Sigmoid colon (tissue), 7 donors: ENCODE measurements around the gene ACSM4. TPM values are rescaled to one million over a fixed set of nuclear protein-coding genes. Genes with fewer than 3 reads are reported as not detected.
"Not testable (repeated sequence)": the region's sequence is repeated elsewhere in the genome, so short reads cannot be mapped to it uniquely, and the experiment has no call there.

ENCODE experiments used
- DNase-seq: peaks from one replicate; pipeline ENCODE4 v3.0.0-alpha.2; 2019
- H3K27ac ChIP-seq, 4 donors: fragments of 200-600 bp; sonication (generic); one replicate each; pipeline ENCODE4 v1.5.1; 2016 to 2019; ENCODE audit warnings: mild to moderate bottlenecking in 1 of 4
- H3K27me3 ChIP-seq, 3 donors: fragments of 200-600 bp; sonication (generic); one replicate each; pipeline ENCODE4 v1.5.1; 2019; ENCODE audit warnings: mild to moderate bottlenecking in 1 of 3
- H3K36me3 ChIP-seq, 4 donors: fragments of 200-600 bp; sonication (generic); one replicate each; pipeline ENCODE4 v1.5.1; 2016 to 2019
- H3K4me1 ChIP-seq, 4 donors: fragments of 200-600 bp; sonication (generic); one replicate each; pipeline ENCODE4 v1.5.1; 2017 to 2019
- H3K4me3 ChIP-seq, 4 donors: fragments of 200-600 bp; sonication (generic); one replicate each; pipeline ENCODE4 v1.5.1; 2017 to 2019; ENCODE audit warnings: mild to moderate bottlenecking in 2 of 4, moderate library complexity in 1 of 4
- H3K9me3 ChIP-seq, 4 donors: fragments of 200-600 bp in 3 of 4; sonication (generic) in 3 of 4; one replicate each; pipeline versions ENCODE4 v1.5.1 to v1.6.1; 2013 to 2019
- CTCF ChIP-seq, 4 experiments: fragments of 450-650 bp in 3 of 4; fragments of 200-600 bp in 1 of 4; IDR thresholded peaks; one replicate each; pipeline ENCODE4 v1.5.1; 2016 to 2019; ENCODE audit warnings: antibody characterized with exemption in 4 of 4, mild to moderate bottlenecking in 3 of 4, moderate library complexity in 2 of 4
- EP300 ChIP-seq, 4 donors: sonication (generic); formaldehyde crosslinking; IDR thresholded peaks; one replicate each; pipeline ENCODE4 v1.6.1; 2017; ENCODE audit warnings: antibody characterized with exemption in 4 of 4
- POLR2A ChIP-seq, 2 donors: fragments of 450-650 bp; IDR thresholded peaks; one replicate each; pipeline ENCODE4 v1.6.1; 2016; ENCODE audit warnings: antibody characterized with exemption in 2 of 2, mild to moderate bottlenecking in 2 of 2, moderate library complexity in 2 of 2
- POLR2AphosphoS5 ChIP-seq, 4 donors: sonication (generic); formaldehyde crosslinking; IDR thresholded peaks; one replicate each; pipeline ENCODE4 v1.6.1; 2017; ENCODE audit warnings: antibody characterized with exemption in 4 of 4
- WGBS, 2 donors: extraction: QIAGEN DNeasy Blood & Tissue Kit; methylation state at CpG; one replicate each; pipeline ENCODE4 v1.1.7; 2013; 5-methylcytosine and 5-hydroxymethylcytosine counted together
- intact Hi-C: fragments of 100-400 bp; cut with DNase I; formaldehyde crosslinking; loops from one replicate; pipeline ENCODE4 v1.15.1; 2023
- polyA plus RNA-seq, 3 donors: library from polyadenylated mRNA; stranded (reverse); fragments of 200-250 nt; gene quantifications; one replicate each; pipeline ENCODE4 v1.2.3, GENCODE V29; 2013
- total RNA-seq, 4 donors: library from RNA; depleted of rRNA; stranded (reverse); fragments of >200 nt; gene quantifications; one replicate each; pipeline ENCODE4 v1.1.0, GENCODE V29; 2016
- donor health status: healthy with polysubstance abuse.
- donor health status: Bipolar disorder and iron deficiency.
- donor health status: healthy.

Gene ACSM4
- total and polyA plus RNA-seq, 7 donors = not detected

GRCh38 chr12:7269273-7269672 is 34.6 kb upstream of the ACSM4 start:
- intact Hi-C loops = no loop called here
- H3K27me3 ChIP-seq = no peaks in the 10 kb centered on the region
- 67 to 85% methylated on average over 5 of the region's 5 CpGs for WGBS, 2 donors
- DNase-seq = no peak
- no peak overlapping the region for H3K4me3 ChIP-seq
- H3K4me1 ChIP-seq = no peaks in the 10 kb centered on the region
- H3K27ac ChIP-seq = no peak overlapping the region
- H3K36me3 ChIP-seq = no peaks in the 10 kb centered on the region
- H3K9me3 ChIP-seq = no peaks in the 10 kb centered on the region
- no peak for TF ChIP-seq POLR2A (IDR thresholded peaks at IDR 0.05)
- TF ChIP-seq EP300 (IDR thresholded peaks at IDR 0.05) = no peak
- no peak for TF ChIP-seq POLR2AphosphoS5 (IDR thresholded peaks at IDR 0.05)
- TF ChIP-seq CTCF (IDR thresholded peaks at IDR 0.05) = no peak

- 91 to 95% methylated on average over 5 of the region's 5 CpGs for WGBS, 2 donors
- Histone ChIP-seq H3K27ac (no peak overlapping the region), H3K36me3 (no peaks in the 10 kb centered on the region), H3K27me3 (no peaks in the 10 kb centered on the region), H3K4me1 (no peaks in the 10 kb centered on the region), H3K4me3 (no peak overlapping the region), H3K9me3 (no peaks in the 10 kb centered on the region)
- intact Hi-C loops = no loop called here
- no peak for TF ChIP-seq POLR2AphosphoS5 (IDR thresholded peaks at IDR 0.05)
- no peak for TF ChIP-seq CTCF (IDR thresholded peaks at IDR 0.05)
- no peak for TF ChIP-seq POLR2A (IDR thresholded peaks at IDR 0.05)
- no peak for TF ChIP-seq EP300 (IDR thresholded peaks at IDR 0.05)
- DNase-seq = no peak
Measured at GRCh38 chr12:7271893-7272514, 31.9 kb upstream of the ACSM4 start.

GRCh38 chr12:7275482-7275881 is 28.4 kb upstream of the ACSM4 start:
- H3K27me3 ChIP-seq, H3K36me3 ChIP-seq, H3K4me1 ChIP-seq, H3K27ac ChIP-seq, intact Hi-C loops, H3K4me3 ChIP-seq, DNase-seq, H3K9me3 ChIP-seq: not testable (repeated sequence)

GRCh38 chr12:7282844-7283243 is 21.0 kb upstream of the ACSM4 start:
- intact Hi-C loops = no loop called here
- TF ChIP-seq POLR2A (IDR thresholded peaks at IDR 0.05) (no peak), POLR2AphosphoS5 (IDR thresholded peaks at IDR 0.05) (no peak), EP300 (IDR thresholded peaks at IDR 0.05) (no peak), CTCF (IDR thresholded peaks at IDR 0.05) (no peak)
- WGBS, 2 donors = 61 to 66% methylated on average over 2 of the region's 2 CpGs
- no peaks in the 10 kb centered on the region for H3K36me3 ChIP-seq
- no peak overlapping the region for H3K27ac ChIP-seq
- no peaks in the 10 kb centered on the region for H3K27me3 ChIP-seq
- no peaks in the 10 kb centered on the region for H3K4me1 ChIP-seq
- H3K4me3 ChIP-seq = no peak overlapping the region
- H3K9me3 ChIP-seq = peaks cover 0 to 5% (median 0%) of the 10 kb centered on the region in 4 donors
- DNase-seq = no peak

- H3K4me1 ChIP-seq = no peaks in the 10 kb centered on the region
- WGBS, 2 donors = 54 to 72% methylated on average over 2 of the region's 2 CpGs
- no peaks in the 10 kb centered on the region for H3K36me3 ChIP-seq
- intact Hi-C loops = no loop called here
- no peak overlapping the region for H3K27ac ChIP-seq
- no peaks in the 10 kb centered on the region for H3K27me3 ChIP-seq
- peaks cover 0 to 5% (median 0%) of the 10 kb centered on the region in 4 donors for H3K9me3 ChIP-seq
- no peak overlapping the region for H3K4me3 ChIP-seq
- TF ChIP-seq POLR2AphosphoS5 (IDR thresholded peaks at IDR 0.05) (no peak), POLR2A (IDR thresholded peaks at IDR 0.05) (no peak), CTCF (IDR thresholded peaks at IDR 0.05) (no peak), EP300 (IDR thresholded peaks at IDR 0.05) (no peak)
- no peak for DNase-seq
Measured at GRCh38 chr12:7289743-7290142, 14.1 kb upstream of the ACSM4 start.

GRCh38 chr12:7290588-7290987 is 13.3 kb upstream of the ACSM4 start:
- WGBS, 2 donors = 4 to 39% methylated on average over 1 of the region's 1 CpG
- intact Hi-C loops, H3K4me3 ChIP-seq, H3K9me3 ChIP-seq, H3K27ac ChIP-seq, H3K4me1 ChIP-seq, H3K27me3 ChIP-seq, H3K36me3 ChIP-seq, DNase-seq: not testable (repeated sequence)
